HFF-Myc (cell line): ENCODE results near the gene TAPBPL.

Source experiments
- DNase-seq: peaks from one replicate; pipeline ENCODE4 v3.0.0-alpha.2; 2011; ENCODE audit warnings: low read depth; ENCODE audit errors: extremely low read depth
- H3K4me3 ChIP-seq: replicated peaks from 2 replicates; pipeline ENCODE4 v1.5.1; 2011; ENCODE audit warnings: low read depth, mild to moderate bottlenecking, control low read depth, low read length
- TF ChIP-seq, protein P1 (sequence below): IDR thresholded peaks from 2 replicates; pipeline ENCODE4 v1.5.1; 2012; ENCODE audit warnings: mild to moderate bottlenecking, low read depth, low read length, control low read depth; ENCODE audit errors: missing control alignments

The TAPBPL gene

DNA sequence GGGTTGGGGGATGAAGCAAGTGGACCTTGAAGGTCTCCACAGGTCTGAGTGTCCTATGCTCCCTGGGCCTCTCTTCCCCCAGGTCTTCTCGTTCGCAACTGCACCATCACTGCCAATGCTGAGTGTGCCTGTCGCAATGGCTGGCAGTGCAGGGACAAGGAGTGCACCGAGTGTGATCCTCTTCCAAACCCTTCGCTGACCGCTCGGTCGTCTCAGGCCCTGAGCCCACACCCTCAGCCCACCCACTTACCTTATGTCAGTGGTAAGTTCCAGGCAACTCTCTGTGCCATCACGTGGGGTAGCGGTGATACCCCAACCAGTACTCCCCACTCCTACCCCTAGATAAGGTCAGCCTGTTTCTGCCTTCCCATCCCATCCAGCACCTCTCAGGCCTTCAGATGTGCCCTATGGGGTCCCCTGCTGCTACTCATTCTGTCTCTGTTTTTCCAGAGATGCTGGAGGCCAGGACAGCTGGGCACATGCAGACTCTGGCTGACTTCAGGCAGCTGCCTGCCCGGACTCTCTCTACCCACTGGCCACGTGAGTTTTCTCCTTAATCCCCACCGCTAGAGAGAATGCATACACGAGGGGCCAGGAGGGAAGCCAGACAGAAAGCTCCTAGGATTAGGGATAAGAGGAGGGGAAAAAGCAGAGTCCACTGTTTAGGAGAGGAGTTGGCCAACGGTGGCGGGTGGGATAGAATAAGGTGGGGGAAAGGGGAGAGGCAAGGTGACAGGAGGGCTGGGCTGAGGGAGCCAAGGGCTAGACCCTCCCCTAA is 1.6 kb upstream of the TAPBPL start:
- TF ChIP-seq, protein P1, sequence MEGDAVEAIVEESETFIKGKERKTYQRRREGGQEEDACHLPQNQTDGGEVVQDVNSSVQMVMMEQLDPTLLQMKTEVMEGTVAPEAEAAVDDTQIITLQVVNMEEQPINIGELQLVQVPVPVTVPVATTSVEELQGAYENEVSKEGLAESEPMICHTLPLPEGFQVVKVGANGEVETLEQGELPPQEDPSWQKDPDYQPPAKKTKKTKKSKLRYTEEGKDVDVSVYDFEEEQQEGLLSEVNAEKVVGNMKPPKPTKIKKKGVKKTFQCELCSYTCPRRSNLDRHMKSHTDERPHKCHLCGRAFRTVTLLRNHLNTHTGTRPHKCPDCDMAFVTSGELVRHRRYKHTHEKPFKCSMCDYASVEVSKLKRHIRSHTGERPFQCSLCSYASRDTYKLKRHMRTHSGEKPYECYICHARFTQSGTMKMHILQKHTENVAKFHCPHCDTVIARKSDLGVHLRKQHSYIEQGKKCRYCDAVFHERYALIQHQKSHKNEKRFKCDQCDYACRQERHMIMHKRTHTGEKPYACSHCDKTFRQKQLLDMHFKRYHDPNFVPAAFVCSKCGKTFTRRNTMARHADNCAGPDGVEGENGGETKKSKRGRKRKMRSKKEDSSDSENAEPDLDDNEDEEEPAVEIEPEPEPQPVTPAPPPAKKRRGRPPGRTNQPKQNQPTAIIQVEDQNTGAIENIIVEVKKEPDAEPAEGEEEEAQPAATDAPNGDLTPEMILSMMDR = no peak
- H3K4me3 ChIP-seq = peak overlapping the region; percentile 55
- DNase-seq = no peak

DNA sequence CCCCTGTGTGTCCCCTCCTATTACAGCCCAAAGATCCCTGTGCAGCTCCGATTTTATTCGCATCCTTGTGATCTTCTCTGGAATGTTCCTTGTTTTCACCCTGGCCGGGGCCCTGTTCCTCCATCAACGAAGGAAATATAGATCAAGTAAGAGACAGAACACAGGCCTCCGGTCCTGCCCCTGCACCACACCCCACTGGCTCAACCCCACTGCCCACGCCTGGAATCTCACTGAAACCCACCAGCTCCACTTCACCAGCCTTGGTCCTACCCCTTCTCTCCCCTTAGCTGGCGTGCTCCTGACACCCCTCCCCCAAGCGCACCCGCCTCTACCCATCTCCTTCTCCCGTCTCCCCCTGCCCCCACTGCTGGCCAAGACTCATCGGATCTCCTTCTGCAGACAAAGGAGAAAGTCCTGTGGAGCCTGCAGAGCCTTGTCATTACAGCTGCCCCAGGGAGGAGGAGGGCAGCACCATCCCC is 934 bp upstream of the TAPBPL start:
- TF ChIP-seq, protein P1 = no peak
- no peak for DNase-seq
- peak overlapping the region; percentile 55 for H3K4me3 ChIP-seq

DNA sequence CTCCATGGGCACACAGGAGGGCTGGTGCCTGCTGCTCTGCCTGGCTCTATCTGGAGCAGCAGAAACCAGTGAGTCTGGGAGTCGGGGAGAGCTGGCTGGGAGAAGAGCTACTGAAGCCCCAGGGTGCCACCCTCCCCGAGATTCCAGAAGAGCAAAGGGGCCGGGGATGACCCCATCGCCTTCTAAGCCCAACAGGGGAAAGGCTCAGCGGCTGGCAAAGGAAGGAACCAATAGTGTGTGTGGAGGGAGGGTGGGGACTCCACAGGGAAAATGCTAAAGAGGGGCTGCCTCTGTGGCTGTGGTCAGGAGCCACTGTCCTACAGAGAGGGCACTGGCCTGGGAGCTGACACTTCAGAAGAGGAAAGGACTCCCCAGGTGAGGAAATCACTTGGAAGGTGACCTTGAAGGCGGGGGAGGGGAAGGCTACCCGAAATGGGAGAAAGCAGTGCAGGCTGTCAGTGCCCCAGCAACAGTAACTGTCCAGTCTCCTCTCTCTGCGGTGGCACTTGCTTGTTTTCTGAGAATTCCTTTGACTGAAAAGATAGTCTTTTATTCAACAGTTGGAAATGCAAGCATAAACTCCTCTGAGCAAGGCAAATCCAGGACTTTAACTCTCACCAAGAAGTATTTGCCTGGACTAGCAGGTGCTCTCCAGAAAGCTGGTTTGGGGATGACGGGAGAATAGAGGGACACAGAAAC is 552 bp downstream of the TAPBPL start:
- H3K4me3 ChIP-seq = peak overlapping the region; percentile 55
- TF ChIP-seq, protein P1 = no peak
- no peak for DNase-seq

DNA sequence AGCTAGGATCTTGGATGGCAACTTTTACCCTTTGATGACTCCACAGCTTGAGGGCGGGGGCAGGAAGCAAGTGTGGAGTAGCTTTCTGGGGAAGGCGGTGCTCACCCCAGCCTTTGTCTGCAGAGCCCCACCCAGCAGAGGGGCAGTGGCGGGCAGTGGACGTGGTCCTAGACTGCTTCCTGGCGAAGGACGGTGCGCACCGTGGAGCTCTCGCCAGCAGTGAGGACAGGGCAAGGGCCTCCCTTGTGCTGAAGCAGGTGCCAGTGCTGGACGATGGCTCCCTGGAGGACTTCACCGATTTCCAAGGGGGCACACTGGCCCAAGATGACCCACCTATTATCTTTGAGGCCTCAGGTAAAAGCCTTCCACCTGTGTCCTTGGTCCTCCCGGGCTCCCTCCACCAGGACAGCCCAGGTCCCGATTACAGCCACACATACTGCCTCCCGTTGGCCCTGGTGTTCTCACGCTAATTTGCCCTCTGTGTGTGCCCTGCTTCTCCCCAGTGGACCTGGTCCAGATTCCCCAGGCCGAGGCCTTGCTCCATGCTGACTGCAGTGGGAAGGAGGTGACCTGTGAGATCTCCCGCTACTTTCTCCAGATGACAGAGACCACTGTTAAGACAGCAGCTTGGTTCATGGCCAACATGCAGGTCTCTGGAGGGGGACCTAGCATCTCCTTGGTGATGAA is 1.2 kb downstream of the TAPBPL start:
- DNase-seq = no peak
- H3K4me3 ChIP-seq = no peak overlapping the region
- TF ChIP-seq, protein P1 = no peak

DNA sequence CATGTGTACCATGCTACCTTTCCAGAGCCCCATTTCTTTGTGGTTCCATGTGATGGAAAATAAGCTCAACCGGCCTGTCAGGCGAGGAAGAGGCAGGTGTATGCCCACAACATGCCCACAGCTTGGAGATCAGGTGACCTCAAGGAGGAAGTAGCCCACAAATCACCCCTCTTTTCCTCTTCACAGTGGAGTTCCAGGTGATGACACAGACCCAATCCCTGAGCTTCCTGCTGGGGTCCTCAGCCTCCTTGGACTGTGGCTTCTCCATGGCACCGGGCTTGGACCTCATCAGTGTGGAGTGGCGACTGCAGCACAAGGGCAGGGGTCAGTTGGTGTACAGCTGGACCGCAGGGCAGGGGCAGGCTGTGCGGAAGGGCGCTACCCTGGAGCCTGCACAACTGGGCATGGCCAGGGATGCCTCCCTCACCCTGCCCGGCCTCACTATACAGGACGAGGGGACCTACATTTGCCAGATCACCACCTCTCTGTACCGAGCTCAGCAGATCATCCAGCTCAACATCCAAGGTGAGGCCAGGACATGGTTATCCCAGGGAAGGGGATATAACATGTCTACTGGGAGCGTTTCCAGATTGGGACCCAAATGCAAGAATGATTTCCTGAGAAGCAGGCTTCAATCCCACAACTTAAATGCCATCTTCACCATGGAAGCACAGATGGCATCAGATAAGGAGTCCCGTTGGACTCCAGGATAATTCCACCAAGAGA is 5.5 kb downstream of the TAPBPL start:
- TF ChIP-seq, protein P1 = no peak
- DNase-seq = no peak
- no peak overlapping the region for H3K4me3 ChIP-seq

DNA sequence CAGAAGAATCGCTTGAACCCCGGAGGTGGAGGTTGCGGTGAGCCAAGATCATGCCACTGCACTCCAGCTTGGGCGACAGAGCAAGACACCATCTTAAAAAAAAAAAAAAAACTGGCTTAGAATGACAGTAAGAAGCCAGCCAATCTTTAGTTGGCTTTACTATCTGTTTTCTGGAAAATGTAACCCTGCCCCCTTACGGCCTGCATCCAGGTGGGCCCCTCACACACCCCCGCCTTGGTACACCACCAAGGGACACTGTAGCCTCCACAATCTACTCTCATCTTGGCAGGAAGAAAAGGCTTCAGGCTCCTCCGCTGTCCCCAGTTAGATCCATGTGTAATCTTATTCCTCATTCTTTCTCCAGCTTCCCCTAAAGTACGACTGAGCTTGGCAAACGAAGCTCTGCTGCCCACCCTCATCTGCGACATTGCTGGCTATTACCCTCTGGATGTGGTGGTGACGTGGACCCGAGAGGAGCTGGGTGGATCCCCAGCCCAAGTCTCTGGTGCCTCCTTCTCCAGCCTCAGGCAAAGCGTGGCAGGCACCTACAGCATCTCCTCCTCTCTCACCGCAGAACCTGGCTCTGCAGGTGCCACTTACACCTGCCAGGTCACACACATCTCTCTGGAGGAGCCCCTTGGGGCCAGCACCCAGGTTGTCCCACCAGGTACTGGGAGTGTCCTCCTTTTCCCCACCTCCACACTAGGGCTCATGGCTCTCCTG is 6.6 kb downstream of the TAPBPL start:
- no peak overlapping the region for H3K4me3 ChIP-seq
- TF ChIP-seq, protein P1 = no peak
- no peak for DNase-seq
